GM21515 (cell line): ENCODE data around the gene C12orf57.

Source experiments
- ATAC-seq: cut with Tn5 transposase; IDR thresholded peaks from one replicate; pipeline ENCODE4 v1.9.1; 2021; ENCODE audit not compliant: unreplicated experiment

Gene C12orf57

GRCh38 chr12:6987956-6988553 lies 44.2 kb downstream of the C12orf57 start:
- no peak for ATAC-seq
